H1 (cell line): Measurements from ENCODE around the gene SGO2. TPM values are rescaled to one million over a fixed set of nuclear protein-coding genes. Genes with fewer than 3 reads are reported as not detected.

Experiments
- CTCF ChIP-seq, 3 experiments: IDR thresholded peaks; 1 replicate in 2 of 3; 2 replicates in 1 of 3; pipeline versions ENCODE4 v1.5.1 to v1.6.1; 2011; ENCODE audit warnings: low read length in 3 of 3, mild to moderate bottlenecking in 3 of 3, inconsistent platforms in 2 of 3, low read depth in 1 of 3, moderate library complexity in 1 of 3; ENCODE audit not compliant: insufficient read depth in 1 of 3; ENCODE audit errors: control extremely low read depth in 1 of 3
- KDM1A ChIP-seq: fragments of 200-600, 300-600 bp; sonication (generic); IDR thresholded peaks from 2 replicates; pipeline ENCODE4 v1.7.1; 2016; ENCODE audit warnings: mild to moderate bottlenecking, low read length, borderline replicate concordance
- TAF7 ChIP-seq: optimal IDR thresholded peaks from 2 replicates; pipeline ENCODE3; 2011; ENCODE audit warnings: low read depth, mild to moderate bottlenecking, inconsistent platforms, low read length, moderate library complexity, borderline replicate concordance
- polyA plus RNA-seq, 7 experiments: library from polyadenylated mRNA; depleted of rRNA in 3 of 7; stranded (reverse) in 5 of 7; unstranded in 2 of 7; fragments of >200 nt in 5 of 7; fragments of 200-250 nt in 2 of 7; gene quantifications; 1 replicate in 5 of 7; 2 replicates in 1 of 7; 4 replicates in 1 of 7; pipeline versions ENCODE4 v1.2.1 to v1.2.3, GENCODE V29; 2011 to 2013; ENCODE audit warnings: missing spikeins in 2 of 7, mixed read lengths in 2 of 7
- total RNA-seq: library from RNA; stranded (reverse); fragmentation: NEBNext Ultra II Directional; extraction: Animal tissue kit (Norgen Biotek cat#: 25700); gene quantifications from 2 replicates; pipeline ENCODE4 v1.2.1, GENCODE V29; 2021

SGO2 gene
- total and polyA plus RNA-seq, 2 of the 8 experiments (the other 6 are each of a cell fraction or from before 2014, with no cell fraction given) = 2.4 to 33.2 TPM

- no peak for TF ChIP-seq TAF7
- no peak for TF ChIP-seq CTCF (IDR thresholded peaks at IDR 0.05; ENCODE audit: control extremely low read depth in 1 of 3, insufficient read depth in 1 of 3, low read depth in 1 of 3, low read length in 3 of 3)
- TF ChIP-seq KDM1A = no peak
Observed at GRCh38 chr2:200617156-200618053, 91.4 kb downstream of the SGO2 start (continued).
